ENCODE measurements around the gene RPL4. TPM values are rescaled to one million over a fixed set of nuclear protein-coding genes. Genes with fewer than 3 reads are reported as not detected.

The RPL4 gene
- total and polyA plus RNA-seq, 10 of the 15 experiments (the other 5 are each of a cell fraction or from before 2014, with no cell fraction given), result 2,004 to 8,888 (median 4,667) TPM

- no peak for TF ChIP-seq ZBTB33 (IDR thresholded peaks at IDR 0.05)
- TF ChIP-seq TBL1XR1 (IDR thresholded peaks at IDR 0.05; ENCODE audit: low read depth, low read length), result no peak; the same call in 1 of the 2 replicates
- TF ChIP-seq CBX5 (IDR thresholded peaks at IDR 0.05; ENCODE audit: low read depth), result peak; percentile 97
- peak; percentile 96 for TF ChIP-seq SIN3A (IDR thresholded peaks at IDR 0.05; ENCODE audit: low read depth, low read length)
- TF ChIP-seq ZNF274 (IDR thresholded peaks at IDR 0.05; ENCODE audit: insufficient read depth, insufficient read length), result no peak
- no peak for TF ChIP-seq KDM1A (IDR thresholded peaks at IDR 0.05; ENCODE audit: borderline replicate concordance)
- no peak for TF ChIP-seq NFYA (IDR thresholded peaks at IDR 0.05; ENCODE audit: borderline replicate concordance, low read depth, low read length)
- TF ChIP-seq ZBTB4 (CRISPR knock-in tag; IDR thresholded peaks at IDR 0.05), result no peak
- peak; percentile 74; the same call in 1 of the 2 replicates for TF ChIP-seq ELK1 (IDR thresholded peaks at IDR 0.05; ENCODE audit: low read depth, low read length)
- no peak for TF ChIP-seq ZBTB11 (CRISPR knock-in tag; IDR thresholded peaks at IDR 0.05)
- TF ChIP-seq JUND (IDR thresholded peaks at IDR 0.05; ENCODE audit: low read depth, low read length), result no peak
- peak; percentile 97 for TF ChIP-seq NKRF (conservative IDR thresholded peaks at IDR 0.05)
- peak; percentile 86 for TF ChIP-seq NBN (IDR thresholded peaks at IDR 0.05)
- peak; percentile 66 for TF ChIP-seq IKZF1 (conservative IDR thresholded peaks at IDR 0.05)
- TF ChIP-seq YBX1 (IDR thresholded peaks at IDR 0.05), result no peak
- TF ChIP-seq EZH2 (IDR thresholded peaks at IDR 0.05; ENCODE audit: borderline replicate concordance, control insufficient read depth, low read depth, low read length), result no peak
- TF ChIP-seq SUZ12 (IDR thresholded peaks at IDR 0.05; ENCODE audit: unreplicated experiment), result no peak
These were observed 6.9 kb downstream of the RPL4 start, which contains the start of gene SNAPC5 (continued) for GRCh38 chr15:66497502-66498455.

Data from GM12878 (cell line).